K562 (cell line): ENCODE measurements around the gene TMEM252. TPM values are rescaled to one million over a fixed set of nuclear protein-coding genes. Genes with fewer than 3 reads are reported as not detected.
A peak's percentile ranks its signal among the peaks of the same experiment; 100 is the strongest.

ENCODE experiments used
- CBFA2T3 ChIP-seq: fragments of 450-650 bp; IDR thresholded peaks from 2 replicates; pipeline ENCODE4 v1.6.1; 2017
- CGGBP1 ChIP-seq: fragments of 250-450 bp; sonication (Bioruptor Pico); IDR thresholded peaks from 2 replicates; pipeline ENCODE4 v1.9.0; 2021; ENCODE audit warnings: mild to moderate bottlenecking
- CHAMP1 ChIP-seq: fragments of 450-650 bp; IDR thresholded peaks from 2 replicates; pipeline ENCODE4 v1.6.1; 2016; ENCODE audit warnings: mild to moderate bottlenecking
- CHD2 ChIP-seq: IDR thresholded peaks from 2 replicates; pipeline ENCODE4 v1.6.1; 2011; ENCODE audit warnings: low read depth, low read length
- CTCF ChIP-seq, 3 experiments: IDR thresholded peaks in 2 of 3; conservative IDR thresholded peaks in 1 of 3; 2 replicates each; pipeline ENCODE4 v1.5.1; 2011 to 2012; ENCODE audit warnings: low read length in 3 of 3, mild to moderate bottlenecking in 3 of 3, control low read depth in 2 of 3, improper control_type of control experiment in 1 of 3, inconsistent platforms in 1 of 3, low read depth in 1 of 3, mixed read lengths in 1 of 3, moderate library complexity in 1 of 3; ENCODE audit not compliant: insufficient read depth in 2 of 3
- DDX20 ChIP-seq: fragments of 450-650 bp; IDR thresholded peaks from 2 replicates; pipeline ENCODE4 v1.6.1; 2016; ENCODE audit warnings: missing genetic modification characterization, low read depth, mild to moderate bottlenecking, missing compliant biosample characterization, moderate library complexity
- DNMT1 ChIP-seq: fragments of 450-650 bp; IDR thresholded peaks from 2 replicates; pipeline ENCODE4 v1.6.1; 2016; ENCODE audit warnings: antibody characterized with exemption, mild to moderate bottlenecking
- GATA2 ChIP-seq: sonication (generic); formaldehyde crosslinking; IDR thresholded peaks from 2 replicates; pipeline ENCODE4 v1.4.0; 2020; ENCODE audit warnings: mild to moderate bottlenecking, missing genetic modification reagents
- HDAC1 ChIP-seq, 2 experiments: fragments of 450-650 bp; IDR thresholded peaks; 2 replicates each; pipeline ENCODE4 v1.6.1; 2016 to 2017; ENCODE audit warnings: inconsistent platforms in 1 of 2, mild to moderate bottlenecking in 1 of 2, moderate library complexity in 1 of 2
- ID3 ChIP-seq, 2 experiments: fragments of 250-450 bp in 1 of 2; fragments of 450-650 bp in 1 of 2; sonication (Bioruptor Pico) in 1 of 2; IDR thresholded peaks; 2 replicates each; pipeline versions ENCODE4 v1.6.1 to v1.8.0; 2016 to 2021; ENCODE audit warnings: mild to moderate bottlenecking in 2 of 2, moderate library complexity in 2 of 2, missing compliant biosample characterization in 1 of 2, missing genetic modification characterization in 1 of 2
- KAT2B ChIP-seq: IDR thresholded peaks from one replicate; pipeline ENCODE4 v1.6.1; 2012; ENCODE audit warnings: low read depth, mild to moderate bottlenecking, control low read depth, inconsistent platforms, low read length, moderate library complexity
- LCOR ChIP-seq: sonication (generic); formaldehyde crosslinking; IDR thresholded peaks from 2 replicates; pipeline ENCODE4 v1.8.0; 2022; ENCODE audit warnings: mild to moderate bottlenecking, missing genetic modification reagents
- MBD1 ChIP-seq: fragments of 250-450 bp; sonication (Bioruptor Pico); IDR thresholded peaks from 2 replicates; pipeline ENCODE4 v1.8.0; 2022; ENCODE audit warnings: inconsistent platforms
- NCOA1 ChIP-seq: fragments of 450-650 bp; IDR thresholded peaks from 2 replicates; pipeline ENCODE4 v1.6.1; 2016; ENCODE audit warnings: low read depth
- NKRF ChIP-seq: fragments of 450-650 bp; IDR thresholded peaks from 2 replicates; pipeline ENCODE4 v1.6.1; 2016; ENCODE audit warnings: borderline replicate concordance
- POU5F1 ChIP-seq: fragments of 150-350 bp; IDR thresholded peaks from 2 replicates; pipeline ENCODE4 v1.6.1; 2014; ENCODE audit warnings: borderline replicate concordance, low read length, low read depth, mild to moderate bottlenecking; ENCODE audit not compliant: partially characterized antibody
- SREBF2 ChIP-seq: sonication (generic); formaldehyde crosslinking; IDR thresholded peaks from 2 replicates; pipeline ENCODE4 v1.4.0; 2020; ENCODE audit warnings: mild to moderate bottlenecking, missing genetic modification reagents
- TSC22D4 ChIP-seq: fragments of 450-650 bp; IDR thresholded peaks from 2 replicates; pipeline ENCODE4 v1.6.1; 2016; ENCODE audit warnings: missing genetic modification characterization, missing biosample characterization, control low read depth
- ZNF239 ChIP-seq: fragments of 250-450 bp; sonication (Bioruptor Pico); IDR thresholded peaks from 2 replicates; pipeline ENCODE4 v1.4.0; 2020; ENCODE audit warnings: mild to moderate bottlenecking
- ZNF41 ChIP-seq: fragments of 250-450 bp; sonication (Bioruptor Pico); conservative IDR thresholded peaks from 2 replicates; pipeline ENCODE4 v1.4.0; 2020; ENCODE audit warnings: mild to moderate bottlenecking
- ZNF436 ChIP-seq: fragments of 250-450, 450-650 bp; sonication (Bioruptor Pico); formaldehyde crosslinking; IDR thresholded peaks from 2 replicates; pipeline ENCODE4 v1.7.0; 2020; ENCODE audit warnings: mild to moderate bottlenecking
- polyA plus RNA-seq, 8 experiments: library from polyadenylated mRNA; depleted of rRNA in 4 of 8; stranded (reverse) in 5 of 8; unstranded in 3 of 8; fragments of >200 nt; fragmentation: Nextera tagmentation in 2 of 8; fragmentation: Illumina TruSeq in 1 of 8; extraction: Ambion mirVana in 2 of 8; extraction: Trizol in 1 of 8; gene quantifications; 2 replicates each; pipeline versions ENCODE4 v1.2.1 to v1.2.3, GENCODE V29; 2011 to 2014; ENCODE audit warnings: inconsistent platforms in 1 of 8, missing spikeins in 1 of 8
- total RNA-seq, 7 experiments: library from RNA; depleted of rRNA in 6 of 7; stranded (reverse); fragments of >200 nt in 6 of 7; fragmentation: Illumina TruSeq in 2 of 7; extraction: Trizol in 2 of 7; gene quantifications; 2 replicates each; pipeline versions ENCODE4 v1.2.1 to v1.2.3, GENCODE V29; 2011 to 2021; ENCODE audit warnings: low replicate concordance in 1 of 7

Gene TMEM252
- total and polyA plus RNA-seq, 9 of the 15 experiments (the other 6 are each of a cell fraction or from before 2014, with no cell fraction given), result not detected

GRCh38 chr9:68508547-68508946, 32.1 kb downstream of the TMEM252 start (continued):
- TF ChIP-seq NCOA1 (peak; percentile 28; the same call in 1 of the 2 replicates), HDAC1 (IDR thresholded peaks at IDR 0.05) (peak in 1 of 2 experiments; percentile 46; a peak in 2 of 4 replicates), ZNF436 (no peak), POU5F1 (no peak), ID3 (CRISPR knock-in tag; IDR thresholded peaks at IDR 0.05) (no peak), ID3 (tag; IDR thresholded peaks at IDR 0.05) (peak; percentile 30; the same call in 1 of the 2 replicates), TSC22D4 (tag) (no peak), CTCF (IDR thresholded peaks at IDR 0.05 in 2 of 3, conservative IDR thresholded peaks at IDR 0.05 in 1 of 3; ENCODE audit: insufficient read depth in 2 of 3, low read depth in 1 of 3, low read length in 3 of 3) (no peak), SREBF2 (CRISPR knock-in tag) (no peak), CHD2 (no peak), GATA2 (CRISPR knock-in tag) (peak; percentile 83), CGGBP1 (CRISPR knock-in tag) (no peak), MBD1 (CRISPR knock-in tag) (no peak), KAT2B (no peak), CBFA2T3 (peak; percentile 96), DDX20 (tag) (no peak), NKRF (no peak), ZNF239 (no peak), CHAMP1 (0 out of 2 replicates have a peak, but pooled peaks have one; percentile 25), LCOR (CRISPR knock-in tag) (no peak), DNMT1 (no peak), ZNF41 (CRISPR knock-in tag) (no peak)
